Measurements from ENCODE around the gene SLX4.
"Not testable (repeated sequence)": the region's sequence is repeated elsewhere in the genome, so short reads cannot be mapped to it uniquely, and the experiment has no call there.

Gene SLX4

DNA sequence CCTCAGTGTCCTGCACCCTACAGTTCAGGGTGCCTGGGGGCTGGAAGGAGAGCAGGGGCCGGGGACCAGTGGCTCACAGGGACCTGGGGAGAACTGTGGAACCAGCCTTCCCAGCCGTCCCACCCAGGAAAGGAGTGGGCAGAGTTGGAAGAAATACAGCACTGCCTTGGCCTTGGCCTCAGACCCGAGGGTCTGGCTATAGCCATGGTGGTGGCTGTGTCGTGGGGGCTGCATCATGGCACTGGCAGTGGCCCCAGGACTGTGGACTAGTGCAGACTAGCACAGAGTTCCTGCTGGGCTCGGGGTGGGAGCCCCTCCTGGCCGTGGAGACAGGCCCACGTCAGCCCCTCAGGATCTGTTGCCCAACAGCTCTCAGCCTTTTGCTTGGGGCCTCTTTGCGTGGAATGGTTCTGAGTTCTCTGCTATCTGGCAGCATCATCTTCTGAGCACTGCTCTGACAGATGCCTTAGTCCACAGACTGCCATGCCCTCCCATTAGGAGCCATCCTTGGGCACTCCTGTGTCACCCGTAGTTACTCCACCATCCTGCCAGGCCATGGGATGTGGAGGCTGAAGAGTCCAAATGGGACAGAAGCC is 30.5 kb upstream of the SLX4 start:
- no peak for DNase-seq

DNA sequence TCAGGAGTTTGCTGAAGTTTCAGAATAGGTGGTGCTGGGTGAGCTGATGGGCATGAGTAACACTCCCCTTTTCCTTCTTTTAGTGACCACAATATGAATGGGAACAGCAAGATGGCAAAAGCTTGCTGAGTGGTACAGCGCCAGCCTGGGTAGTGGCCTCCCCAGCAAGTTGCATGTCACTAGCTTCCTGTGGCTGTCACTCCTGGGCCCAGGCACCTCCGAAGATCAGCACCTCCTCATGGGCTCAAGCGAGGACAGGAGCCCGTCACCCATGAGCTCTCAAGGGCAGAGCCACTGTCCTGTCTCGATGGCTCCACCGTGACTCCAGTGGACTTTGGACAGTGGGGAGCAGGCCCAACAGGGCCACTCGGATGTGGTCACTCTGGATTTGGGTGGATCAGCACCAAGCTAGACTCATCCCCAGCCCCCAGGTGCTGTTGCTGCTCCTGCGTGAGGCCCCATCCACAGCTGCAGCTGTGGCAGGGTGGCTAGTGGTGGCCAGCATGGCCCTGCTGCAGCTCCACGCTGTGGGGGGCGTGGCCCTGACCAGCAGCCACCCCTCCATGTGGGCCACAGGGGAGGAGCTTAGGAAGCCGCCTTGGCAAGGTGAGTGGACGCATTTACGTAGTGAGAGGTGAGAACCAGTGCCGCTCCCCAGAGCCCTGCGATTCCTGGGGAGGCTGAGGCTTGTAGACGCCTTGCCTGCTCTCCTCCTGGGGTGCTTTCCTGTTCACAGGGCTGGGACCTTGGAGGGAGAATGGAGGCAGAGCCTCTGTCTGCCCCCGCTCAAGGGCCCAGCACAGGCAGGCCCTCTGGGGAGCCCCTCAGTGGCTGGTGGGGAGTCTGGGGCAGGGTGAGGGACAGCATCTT is 29.5 kb upstream of the SLX4 start:
- DNase-seq: no peak

DNA sequence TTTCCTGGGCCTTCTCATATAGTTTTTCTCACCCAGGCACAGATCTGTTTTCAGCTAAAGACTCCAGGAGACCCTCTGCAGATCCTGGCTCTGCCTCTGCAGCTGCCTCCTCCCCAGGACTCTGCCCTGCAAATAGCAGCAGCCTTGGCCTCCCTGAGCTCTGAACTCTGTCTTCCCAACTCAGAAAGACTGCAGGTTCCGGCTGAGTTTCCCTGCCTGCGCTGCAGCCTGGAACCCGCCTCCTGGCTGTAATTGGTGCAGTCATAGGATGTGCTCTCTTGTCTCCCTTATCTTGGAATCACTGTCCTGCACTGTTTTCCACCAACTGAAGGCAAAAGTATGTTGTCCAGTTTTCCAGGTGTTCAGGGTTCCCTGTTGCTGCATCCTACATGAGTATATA is 28.8 kb upstream of the SLX4 start:
- no peak for DNase-seq

DNA sequence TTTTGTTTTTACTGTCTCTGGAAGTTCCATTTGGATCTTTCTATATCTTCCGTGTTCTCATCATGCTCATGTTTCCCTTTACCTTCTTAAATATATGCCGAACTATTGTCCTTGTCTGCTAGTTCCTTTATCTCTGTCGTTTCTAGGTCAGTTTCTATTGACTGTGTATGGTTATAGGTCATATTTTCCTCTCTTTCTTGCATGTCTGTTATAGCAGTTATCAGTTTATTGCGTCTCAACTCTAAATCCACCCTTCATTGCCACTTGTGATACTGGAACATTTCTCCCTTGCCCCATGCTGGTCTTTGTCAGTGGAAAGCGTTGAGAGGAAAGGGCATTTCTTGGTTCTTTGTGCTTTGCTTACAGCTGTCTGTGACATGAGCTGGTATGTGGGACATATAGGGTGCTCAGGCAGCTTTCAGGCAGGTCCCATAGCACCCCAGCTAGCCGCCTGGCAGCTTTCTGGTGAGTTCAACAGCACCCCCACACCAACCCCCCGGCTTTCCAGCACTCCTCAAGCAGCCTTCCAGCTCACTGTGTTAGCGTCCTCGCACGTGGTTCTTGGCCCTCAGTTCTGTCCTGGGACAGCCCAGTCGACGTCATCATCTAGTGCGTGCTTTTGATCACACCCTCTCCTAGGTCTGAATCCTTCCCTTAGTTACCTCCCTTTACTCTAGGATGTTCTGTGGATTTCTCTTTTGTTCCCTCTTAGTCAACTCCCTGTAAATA is 27.7 kb upstream of the SLX4 start:
- no peak for DNase-seq

- DNase-seq: peak; percentile 15
Measured at GRCh38 chr16:3637371-3637923, 26.0 kb upstream of the SLX4 start.

DNA sequence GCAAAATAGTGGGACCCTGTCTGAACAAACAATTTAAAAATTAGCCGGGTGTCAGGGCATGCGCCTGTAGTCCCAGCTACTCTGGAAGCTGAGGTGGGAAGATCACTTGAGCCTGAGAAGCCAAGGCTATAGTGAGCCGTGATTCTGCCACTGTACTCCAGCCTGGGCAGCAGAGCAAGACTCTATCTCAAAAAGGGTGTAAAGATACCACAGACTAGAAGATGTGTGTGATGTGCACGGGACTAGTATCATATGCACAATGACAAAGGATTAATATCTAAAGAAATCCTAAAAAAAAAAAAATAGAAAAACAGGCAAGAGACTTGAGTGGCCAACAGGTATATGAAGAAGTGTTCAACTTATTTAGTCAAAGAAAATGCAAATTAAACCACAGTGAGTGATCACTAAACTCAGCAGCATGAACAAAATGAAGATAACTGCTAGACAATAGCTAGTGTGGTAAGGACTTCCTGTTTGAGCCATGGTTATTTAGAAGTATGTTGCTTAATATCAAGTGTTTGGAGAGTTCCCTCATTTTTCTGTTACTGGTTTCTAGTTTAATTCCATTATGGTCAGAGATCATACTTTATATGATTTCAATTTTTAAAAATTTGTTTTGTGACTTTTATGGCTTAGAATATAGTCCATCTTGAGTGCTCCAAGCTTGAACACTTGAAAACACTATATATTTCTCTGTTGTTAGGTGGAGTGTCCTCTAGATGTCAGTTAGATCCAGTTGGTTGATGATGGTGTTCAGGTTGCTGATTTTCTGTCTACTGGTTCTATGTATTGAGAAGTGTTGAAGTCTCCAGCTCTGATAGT is 14.7 kb upstream of the SLX4 start:
- DNase-seq: peak; percentile 34

DNA sequence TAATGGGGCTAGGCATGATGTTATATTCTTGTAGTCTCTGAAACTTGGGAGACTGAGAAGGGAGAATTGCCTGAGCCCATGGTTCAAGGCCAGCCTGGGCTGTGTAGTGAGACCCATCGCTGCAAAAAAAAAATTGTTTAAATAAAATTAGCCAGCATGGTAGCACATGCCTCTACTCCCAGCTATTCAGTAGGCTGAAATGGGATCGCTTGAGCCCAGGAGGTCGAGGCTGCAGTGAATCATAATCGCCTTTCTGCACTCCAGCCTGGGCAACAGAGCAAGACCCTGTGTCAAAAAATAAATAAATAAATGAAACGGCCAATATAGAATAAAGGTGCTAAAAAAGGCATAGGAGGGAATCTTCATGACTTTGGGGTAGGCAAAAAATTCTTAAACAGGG is 13.9 kb upstream of the SLX4 start:
- no peak for DNase-seq

GRCh38 chr16:3623642-3624041 is 12.2 kb upstream of the SLX4 start:
- no peak for DNase-seq

DNA sequence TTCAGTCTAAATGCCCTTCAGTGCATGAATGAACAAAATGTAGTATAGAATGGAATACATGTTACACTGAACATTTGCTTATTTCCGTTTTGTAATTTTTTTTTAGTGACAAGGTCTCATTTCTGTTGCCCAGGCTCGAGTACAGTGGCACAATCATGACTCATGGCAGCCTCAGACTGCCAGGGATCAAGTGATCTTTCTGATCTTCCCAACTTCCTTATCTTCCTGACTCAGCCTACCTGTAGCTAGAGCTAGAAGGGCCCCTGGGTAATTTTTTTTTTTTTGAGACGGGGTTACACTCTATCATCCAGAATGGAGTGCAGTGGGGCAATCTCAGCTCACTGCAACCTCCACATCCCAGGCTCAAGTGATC is 7.3 kb upstream of the SLX4 start:
- no peak for DNase-seq

DNA sequence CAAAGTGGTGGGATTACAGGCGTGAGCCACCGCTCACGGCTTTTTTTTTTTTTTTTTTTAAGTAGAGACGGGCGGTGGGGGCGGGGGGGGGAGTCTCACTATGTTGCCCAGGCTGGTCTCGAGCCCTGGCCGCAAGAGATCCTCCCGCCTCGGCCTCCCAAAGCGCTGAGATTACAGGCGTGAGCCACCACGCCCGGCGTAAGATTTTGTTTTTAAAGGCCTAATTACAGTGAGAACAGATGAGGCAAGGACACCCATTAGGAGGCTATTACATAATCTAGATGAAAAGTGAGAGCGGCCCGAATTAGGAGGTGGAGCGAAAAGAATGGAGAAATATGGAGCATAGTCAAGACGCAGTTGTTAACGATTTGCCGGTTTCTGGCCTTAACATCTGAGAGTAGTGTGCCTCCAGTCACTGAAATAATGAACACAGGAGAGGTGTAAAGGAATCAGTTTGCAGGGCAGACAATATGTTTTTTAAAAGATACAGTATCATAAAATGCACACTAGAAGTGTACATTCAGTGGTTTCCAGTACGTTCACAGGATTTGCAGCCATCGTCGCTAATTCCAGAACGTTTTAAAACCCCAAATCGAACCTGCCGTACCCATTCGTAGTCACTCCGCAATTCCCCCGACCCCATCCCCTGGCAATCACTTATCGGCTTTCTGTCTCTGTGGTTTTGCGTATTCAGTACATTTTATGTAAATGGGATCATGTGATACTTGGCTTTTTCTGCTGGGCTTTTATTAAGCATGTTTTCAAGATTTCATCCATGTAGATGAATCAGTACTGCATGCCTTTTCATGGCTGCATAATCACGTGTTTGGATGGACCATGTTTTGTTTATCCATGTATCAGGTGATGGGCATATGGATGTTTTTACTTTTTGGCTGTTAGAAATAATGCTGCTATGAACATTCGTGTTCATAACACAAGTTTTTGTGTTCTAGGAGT is 1.4 kb upstream of the SLX4 start:
- no peak for DNase-seq

DNA sequence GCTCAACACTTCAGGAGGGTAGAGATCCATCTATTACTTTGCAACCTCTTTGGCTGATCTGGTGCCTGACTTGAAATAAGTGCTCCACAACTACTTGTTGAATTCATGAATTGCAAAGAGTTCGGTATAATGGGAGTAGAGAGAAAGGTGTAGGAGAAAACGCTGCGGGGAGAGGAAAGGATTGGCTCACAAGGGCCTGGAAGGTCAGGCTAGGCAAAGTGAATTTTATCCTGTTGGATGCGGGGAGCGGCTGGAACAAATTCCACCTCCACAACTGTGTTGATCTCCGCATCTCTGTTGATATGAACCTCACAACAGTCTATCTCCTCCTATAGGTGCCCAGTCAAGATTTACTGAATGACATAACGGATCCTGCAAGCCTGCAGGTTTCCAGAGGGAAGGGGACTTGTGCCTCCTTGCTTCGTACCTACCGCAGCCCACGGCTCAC is 684 bp downstream of the SLX4 start:
- DNase-seq: peak; percentile 9

- DNase-seq: no peak
Measured at GRCh38 chr16:3609895-3610697, 1.3 kb downstream of the SLX4 start.

DNA sequence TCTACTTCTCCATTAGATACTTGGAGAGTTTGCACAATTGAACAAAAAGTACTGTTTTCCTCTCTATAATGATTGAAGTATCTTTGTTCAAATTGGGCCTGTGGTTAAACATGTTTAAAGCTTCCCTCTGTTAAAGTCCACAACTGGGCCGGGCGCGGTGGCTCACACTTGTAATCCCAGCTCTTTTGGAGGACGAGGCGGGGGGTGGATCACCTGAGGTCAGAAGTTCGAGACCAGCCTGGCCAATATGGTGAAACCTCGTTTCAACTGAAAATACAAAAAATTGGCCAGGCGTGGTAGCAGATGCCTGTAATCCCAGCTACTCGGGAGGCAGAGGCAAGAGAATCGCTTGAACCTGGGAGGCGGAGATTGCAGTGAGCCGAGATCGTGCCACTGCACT is 2.4 kb downstream of the SLX4 start:
- not testable (repeated sequence) for DNase-seq

DNA sequence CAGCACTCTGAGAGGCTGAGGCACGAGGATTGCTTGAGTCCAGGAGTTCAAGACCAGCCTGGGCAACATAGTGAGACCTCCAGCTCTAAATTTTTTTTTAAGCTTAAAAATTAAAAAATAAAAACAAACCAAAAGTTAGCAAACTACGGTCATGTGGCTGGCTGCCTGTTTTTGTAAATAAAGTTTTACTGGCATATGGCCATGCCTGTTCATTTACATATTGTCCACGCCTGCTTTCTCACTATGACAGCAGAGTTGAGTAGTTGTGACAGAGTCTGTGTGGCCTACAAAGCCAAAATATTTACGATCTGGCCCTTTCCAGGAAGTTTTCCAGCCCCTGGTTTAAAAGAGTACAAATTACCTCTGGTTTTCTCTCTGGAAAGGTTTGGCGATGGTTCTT is 3.3 kb downstream of the SLX4 start:
- DNase-seq: no peak

DNA sequence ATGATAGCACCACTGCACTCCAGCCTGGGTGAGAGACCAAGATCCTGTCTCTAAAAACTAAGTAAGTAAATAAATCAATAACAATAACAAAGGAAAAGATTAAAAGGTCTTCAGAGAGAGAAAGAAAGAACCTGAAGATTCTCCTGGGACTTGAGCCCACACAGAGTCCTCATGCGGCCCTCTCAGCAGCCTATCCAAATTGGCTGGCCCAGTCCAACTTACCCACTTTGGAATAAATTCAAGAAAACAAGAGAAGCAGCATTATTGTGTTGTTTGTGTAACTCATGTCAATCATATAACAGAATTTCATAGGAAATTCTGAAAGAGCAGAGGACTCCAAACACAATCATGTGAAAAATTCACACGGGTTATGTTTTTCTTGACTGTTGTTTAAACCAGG is 3.8 kb downstream of the SLX4 start:
- DNase-seq: no peak

- no peak for DNase-seq
Measured at GRCh38 chr16:3607161-3607560, 4.2 kb downstream of the SLX4 start.

DNA sequence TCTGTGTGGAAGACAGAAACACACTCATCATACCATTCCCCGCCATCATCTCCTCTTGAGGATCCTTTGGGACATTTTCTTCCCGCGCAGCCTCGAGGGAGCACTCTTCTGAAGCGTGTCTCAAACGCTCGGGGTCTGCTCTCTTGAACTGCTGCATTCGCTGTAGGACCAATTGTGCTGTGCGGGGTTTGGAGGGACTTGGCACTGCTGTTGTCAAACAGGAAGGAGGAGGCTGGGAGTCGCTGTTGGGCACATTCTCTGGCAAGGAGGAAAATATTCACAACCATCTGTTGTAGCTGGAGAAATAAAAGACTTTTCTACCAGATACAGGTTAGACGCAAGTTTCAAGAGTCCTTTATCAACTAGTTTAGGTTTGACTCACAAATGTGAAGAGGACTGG is 5.0 kb downstream of the SLX4 start:
- DNase-seq: no peak

DNA sequence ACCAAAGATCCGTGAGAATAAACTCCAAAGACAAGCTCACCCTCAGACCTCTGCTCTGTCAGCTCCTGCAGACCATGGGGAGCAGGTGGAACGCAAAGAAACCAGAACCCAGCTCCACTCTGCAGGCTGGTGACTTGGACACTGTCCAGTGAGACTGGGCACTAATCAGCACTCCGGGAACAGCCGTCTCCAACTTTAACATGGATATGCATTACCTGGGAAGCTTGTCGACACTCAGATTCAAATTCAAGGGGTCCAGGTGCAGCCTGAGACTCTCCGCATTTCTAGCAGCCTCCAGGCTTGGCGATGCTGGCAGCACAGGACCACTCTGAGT is 9.1 kb downstream of the SLX4 start:
- DNase-seq: no peak

DNA sequence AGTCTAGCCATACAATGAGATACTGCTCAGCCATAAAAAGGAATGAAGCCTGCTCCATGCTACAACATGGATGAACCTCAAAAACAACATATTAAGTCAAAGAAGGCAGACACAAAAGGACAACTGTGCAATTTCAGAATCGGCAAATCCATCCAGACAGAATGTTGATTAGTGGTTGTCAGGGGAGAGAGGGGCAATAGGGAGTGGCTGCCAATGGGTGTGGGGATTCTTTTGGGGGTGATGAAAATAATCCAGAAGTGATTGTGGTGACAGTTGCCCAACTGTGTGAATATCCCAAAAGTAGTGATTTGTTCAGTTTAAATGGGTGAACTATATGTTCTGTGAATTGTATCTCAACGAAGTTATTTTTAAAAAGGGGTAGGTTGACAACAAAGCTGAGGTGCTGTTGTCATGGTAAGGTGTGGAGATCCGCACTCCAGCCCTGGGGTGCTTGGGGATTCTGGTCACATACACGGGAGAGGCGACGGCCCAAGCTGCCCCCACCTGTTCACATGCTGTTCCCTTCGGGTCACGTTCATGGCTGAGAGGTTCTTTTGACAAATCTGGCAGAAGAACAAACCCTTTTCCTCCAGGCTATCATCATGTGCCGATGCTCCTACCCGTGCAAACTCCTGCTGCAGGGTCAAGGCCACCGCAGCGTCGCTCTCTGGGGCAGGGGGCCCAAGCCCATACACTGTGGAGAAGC is 9.6 kb downstream of the SLX4 start:
- no peak for DNase-seq

GRCh38 chr16:3599922-3600321 is 11.5 kb downstream of the SLX4 start:
- DNase-seq: no peak

All from CD4-positive, alpha-beta T cell treated with Interleukin-21 for 1 hour (primary cell).